ENCODE results near the gene NGFR.

GRCh38 chr17:49520386-49521087, 25.4 kb downstream of the NGFR start:
- no peak for TF ChIP-seq SMC3 (IDR thresholded peaks at IDR 0.05; ENCODE audit: low read depth, low read length)
- TF ChIP-seq CTCF (IDR thresholded peaks at IDR 0.05) = no peak
- TF ChIP-seq REST (IDR thresholded peaks at IDR 0.05; ENCODE audit: low read depth, low read length) = no peak
- TF ChIP-seq CHD2 (IDR thresholded peaks at IDR 0.05; ENCODE audit: low read length, partially characterized antibody) = no peak
- no peak for TF ChIP-seq POLR2AphosphoS5 (IDR thresholded peaks at IDR 0.05; ENCODE audit: low read depth, low read length)
- no peak for TF ChIP-seq RAD21 (IDR thresholded peaks at IDR 0.05; ENCODE audit: low read length)
- TF ChIP-seq SIN3A (IDR thresholded peaks at IDR 0.05; ENCODE audit: borderline replicate concordance, low read depth, low read length) = no peak
